Hepatocyte (in vitro differentiated cells): ENCODE data around the gene POGLUT3. TPM values are rescaled to one million over a fixed set of nuclear protein-coding genes. Genes with fewer than 3 reads are reported as not detected.

Experiments
- DNase-seq: peaks from one replicate; pipeline ENCODE4 v3.0.0-alpha.2; 2016; ENCODE audit warnings: low spot score
- H2AFZ ChIP-seq: fragments of 200-600 bp; sonication (generic); 2 replicates; pipeline ENCODE4 v1.6.0; 2016; ENCODE audit warnings: antibody characterized with exemption, mild to moderate bottlenecking
- H3K27ac ChIP-seq: fragments of 200-600 bp; sonication (generic); 2 replicates; pipeline ENCODE4 v1.5.1; 2016; ENCODE audit warnings: mild to moderate bottlenecking
- H3K27me3 ChIP-seq: fragments of 200-600 bp; sonication (generic); 2 replicates; pipeline ENCODE4 v1.6.1; 2016
- H3K36me3 ChIP-seq: fragments of 200-600 bp; sonication (generic); replicated peaks from 2 replicates; pipeline ENCODE4 v1.5.1; 2016; ENCODE audit warnings: low read depth; ENCODE audit not compliant: insufficient read depth
- H3K4me1 ChIP-seq: fragments of 200-600 bp; sonication (generic); 2 replicates; pipeline ENCODE4 v1.5.1; 2016; ENCODE audit warnings: mild to moderate bottlenecking, moderate library complexity; ENCODE audit not compliant: insufficient read depth
- H3K4me2 ChIP-seq: fragments of 200-600 bp; sonication (generic); 2 replicates; pipeline ENCODE4 v1.6.0; 2016
- H3K4me3 ChIP-seq: fragments of 200-600 bp; sonication (generic); 2 replicates; pipeline ENCODE4 v1.5.1; 2016; ENCODE audit warnings: mild to moderate bottlenecking
- H3K79me2 ChIP-seq: fragments of 200-600 bp; sonication (generic); 2 replicates; pipeline ENCODE4 v1.6.0; 2017; ENCODE audit warnings: mild to moderate bottlenecking
- H3K9me2 ChIP-seq: fragments of 200-600 bp; sonication (generic); replicated peaks from 2 replicates; pipeline ENCODE4 v1.6.0; 2017; ENCODE audit warnings: mild to moderate bottlenecking; ENCODE audit not compliant: insufficient read depth
- H3K9me3 ChIP-seq: fragments of 200-600 bp; sonication (generic); 2 replicates; pipeline ENCODE4 v1.5.1; 2016; ENCODE audit warnings: low read depth, mild to moderate bottlenecking
- H4K20me1 ChIP-seq: fragments of 200-600 bp; sonication (generic); 2 replicates; pipeline ENCODE4 v1.6.0; 2016; ENCODE audit warnings: mild to moderate bottlenecking; ENCODE audit not compliant: insufficient read depth, poor library complexity, severe bottlenecking
- CTCF ChIP-seq: fragments of 200-600 bp; sonication (generic); IDR thresholded peaks from 2 replicates; pipeline ENCODE4 v1.5.1; 2016; ENCODE audit warnings: antibody characterized with exemption, mild to moderate bottlenecking; ENCODE audit not compliant: poor library complexity
- EZH2 ChIP-seq: fragments of 200-600 bp; sonication (generic); IDR thresholded peaks from 2 replicates; pipeline ENCODE4 v1.6.1; 2016; ENCODE audit warnings: antibody characterized with exemption, mild to moderate bottlenecking, borderline replicate concordance
- EZH2phosphoT487 ChIP-seq: fragments of 200-600 bp; sonication (generic); IDR thresholded peaks from one replicate; pipeline ENCODE4 v1.6.1; 2018; ENCODE audit warnings: antibody characterized with exemption, mild to moderate bottlenecking, low read depth, moderate library complexity; ENCODE audit not compliant: unreplicated experiment, severe bottlenecking
- WGBS: methylation state at CpG from one replicate; pipeline ENCODE4 v1.1.6; 2016; ENCODE audit warnings: low lambda C conversion rate; ENCODE audit errors: missing lambda C conversion rate; 5-methylcytosine and 5-hydroxymethylcytosine counted together
- polyA plus RNA-seq: library from polyadenylated mRNA; unstranded; fragments of >200 nt; fragmentation: Nextera tagmentation; extraction: Ambion mirVana; gene quantifications from 2 replicates; pipeline ENCODE4 v1.2.1, GENCODE V29; 2016
- total RNA-seq: library from RNA; depleted of rRNA; stranded (reverse); fragments of >200 nt; gene quantifications from 2 replicates; pipeline ENCODE4 v1.2.3, GENCODE V29; 2014

Gene POGLUT3
- total and polyA plus RNA-seq, 2 experiments from 2014 or later: 20.4 to 30.6 TPM

DNA sequence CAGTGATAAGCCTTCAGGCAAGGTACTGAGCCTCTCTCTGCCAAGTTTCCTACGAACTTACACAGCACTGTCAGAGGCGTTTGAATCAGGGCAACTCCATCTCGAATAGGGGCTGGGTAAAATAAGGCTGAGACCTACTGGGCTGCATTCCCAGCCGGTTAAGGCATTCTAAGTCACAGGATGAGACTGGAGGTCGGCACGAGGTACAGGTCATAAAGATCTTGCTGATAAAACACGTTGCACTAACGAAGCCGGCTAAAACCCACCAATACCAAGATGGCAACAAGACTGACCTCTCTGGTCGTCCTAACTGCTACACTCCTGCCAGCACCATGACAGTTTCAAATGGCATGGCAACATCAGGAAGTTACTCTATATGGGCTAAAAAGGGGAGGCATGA lies 20.4 kb upstream of the POGLUT3 start:
- Histone ChIP-seq H3K4me3 (no peak overlapping the region), H3K79me2 (no peaks in the 10 kb centered on the region), H3K4me1 (no peaks in the 10 kb centered on the region), H3K36me3 (no peaks in the 10 kb centered on the region), H3K27ac (no peak overlapping the region), H3K9me3 (no peaks in the 10 kb centered on the region), H3K27me3 (no peaks in the 10 kb centered on the region), H3K9me2 (no peaks in the 10 kb centered on the region), H2AFZ (no peak overlapping the region), H4K20me1 (no peaks in the 10 kb centered on the region), H3K4me2 (no peak overlapping the region)
- 48% methylated on average over 10 of the region's 10 CpGs for WGBS
- no peak for TF ChIP-seq EZH2phosphoT487
- TF ChIP-seq CTCF: no peak
- TF ChIP-seq EZH2: no peak
- DNase-seq: no peak

DNA sequence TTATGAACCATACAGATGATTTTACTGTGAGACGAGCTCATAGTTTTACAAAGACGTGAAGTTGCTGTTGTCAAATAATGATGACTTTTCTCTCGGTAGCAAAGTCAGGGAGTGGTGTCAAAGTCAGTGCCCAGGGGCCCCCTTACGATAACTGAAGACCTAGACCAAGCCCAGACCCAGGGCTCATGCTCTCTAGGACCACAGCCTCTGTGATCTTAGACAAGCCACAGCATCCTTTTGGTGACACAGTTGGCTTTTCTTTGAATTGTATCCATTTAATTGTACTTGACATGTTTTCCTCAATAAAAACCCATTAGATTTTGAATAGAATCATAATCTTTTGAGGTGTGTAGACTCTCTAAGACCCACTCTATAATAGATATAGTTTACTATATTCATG lies 17.9 kb upstream of the POGLUT3 start:
- Histone ChIP-seq H3K4me1 (no peaks in the 10 kb centered on the region), H3K79me2 (no peaks in the 10 kb centered on the region), H3K36me3 (no peaks in the 10 kb centered on the region), H3K4me2 (no peak overlapping the region), H3K4me3 (no peak overlapping the region), H2AFZ (no peak overlapping the region), H4K20me1 (no peaks in the 10 kb centered on the region), H3K27ac (no peak overlapping the region), H3K9me2 (no peaks in the 10 kb centered on the region), H3K27me3 (no peaks in the 10 kb centered on the region), H3K9me3 (no peaks in the 10 kb centered on the region)
- TF ChIP-seq CTCF (no peak), EZH2phosphoT487 (no peak), EZH2 (no peak)
- 99% methylated on average over 4 of the region's 4 CpGs for WGBS
- no peak for DNase-seq

DNA sequence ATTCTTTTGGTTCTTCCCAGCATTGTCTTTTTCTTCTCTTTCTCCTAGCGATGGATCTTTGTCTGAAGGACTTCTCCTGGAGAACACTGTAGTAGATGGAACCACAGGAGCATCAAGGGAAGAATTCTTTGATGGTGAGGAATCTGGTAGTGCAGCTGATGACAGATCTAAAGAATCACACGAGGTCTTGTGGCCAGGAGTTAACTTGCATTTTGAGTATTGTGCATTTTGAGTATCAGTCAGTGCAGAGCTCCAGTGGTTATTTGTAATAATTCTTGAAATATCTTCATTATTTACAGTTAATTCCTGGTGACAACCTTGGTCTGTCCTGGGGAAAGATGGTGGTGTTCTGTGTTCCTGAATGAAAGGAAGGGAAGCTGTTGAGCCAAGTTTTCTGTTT lies 14.5 kb upstream of the POGLUT3 start:
- Histone ChIP-seq H3K27me3 (no peaks in the 10 kb centered on the region), H3K4me1 (no peaks in the 10 kb centered on the region), H4K20me1 (no peaks in the 10 kb centered on the region), H3K9me2 (no peaks in the 10 kb centered on the region), H3K79me2 (no peaks in the 10 kb centered on the region), H2AFZ (no peak overlapping the region), H3K4me2 (no peak overlapping the region), H3K27ac (no peak overlapping the region), H3K9me3 (no peaks in the 10 kb centered on the region), H3K4me3 (no peak overlapping the region), H3K36me3 (no peaks in the 10 kb centered on the region)
- 90% methylated on average over 2 of the region's 2 CpGs for WGBS
- TF ChIP-seq EZH2phosphoT487 (no peak), CTCF (no peak), EZH2 (no peak)
- DNase-seq: no peak

DNA sequence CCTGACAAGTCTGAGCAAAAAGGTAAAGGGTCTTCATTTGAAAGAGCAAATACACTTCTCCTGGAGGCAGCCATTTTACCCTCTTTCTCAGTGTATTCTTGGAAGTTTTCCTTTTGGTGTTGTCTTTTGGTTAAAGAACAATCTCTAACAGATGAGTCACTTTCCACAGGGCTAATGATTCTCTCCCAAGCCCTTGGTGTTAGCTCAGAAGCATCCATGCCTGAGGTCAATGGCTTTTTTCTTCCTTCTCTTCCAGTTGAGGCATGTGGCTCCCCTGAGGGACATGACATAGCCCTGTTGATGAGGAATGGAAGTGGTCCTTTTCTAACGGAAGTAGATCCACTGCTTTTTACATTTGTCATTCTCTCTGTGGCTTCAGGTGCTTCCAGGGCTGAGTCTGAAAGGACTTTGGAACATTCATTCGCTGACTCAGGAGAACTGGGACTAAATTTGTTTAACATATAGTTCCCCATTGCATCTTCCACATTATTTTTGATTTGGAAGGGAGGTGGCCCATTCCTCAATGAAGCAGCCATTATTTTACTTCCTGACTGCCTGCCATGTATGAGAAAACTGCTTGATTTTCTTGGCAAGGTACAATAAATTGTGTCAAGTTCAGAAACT lies 13.8 kb upstream of the POGLUT3 start:
- WGBS: 86% methylated on average over 2 of the region's 2 CpGs
- Histone ChIP-seq H3K27ac (peak overlapping the region; percentile 16), H3K27me3 (no peaks in the 10 kb centered on the region), H3K4me3 (no peak overlapping the region), H2AFZ (no peak overlapping the region), H4K20me1 (no peaks in the 10 kb centered on the region), H3K36me3 (no peaks in the 10 kb centered on the region), H3K79me2 (no peaks in the 10 kb centered on the region), H3K9me2 (no peaks in the 10 kb centered on the region), H3K9me3 (no peaks in the 10 kb centered on the region), H3K4me2 (no peak overlapping the region), H3K4me1 (no peaks in the 10 kb centered on the region)
- TF ChIP-seq CTCF (no peak), EZH2 (no peak), EZH2phosphoT487 (no peak)
- DNase-seq: peak; percentile 10
